Islet of Langerhans (tissue), 1 donor: Measurements from ENCODE around the gene MMS19.

Source experiments
- FAIRE-seq: peaks from one replicate; lab custom pipeline; 2011; peaks lifted over from hg19 to GRCh38; lab: Jason Lieb, UNC

MMS19 gene, protein sequence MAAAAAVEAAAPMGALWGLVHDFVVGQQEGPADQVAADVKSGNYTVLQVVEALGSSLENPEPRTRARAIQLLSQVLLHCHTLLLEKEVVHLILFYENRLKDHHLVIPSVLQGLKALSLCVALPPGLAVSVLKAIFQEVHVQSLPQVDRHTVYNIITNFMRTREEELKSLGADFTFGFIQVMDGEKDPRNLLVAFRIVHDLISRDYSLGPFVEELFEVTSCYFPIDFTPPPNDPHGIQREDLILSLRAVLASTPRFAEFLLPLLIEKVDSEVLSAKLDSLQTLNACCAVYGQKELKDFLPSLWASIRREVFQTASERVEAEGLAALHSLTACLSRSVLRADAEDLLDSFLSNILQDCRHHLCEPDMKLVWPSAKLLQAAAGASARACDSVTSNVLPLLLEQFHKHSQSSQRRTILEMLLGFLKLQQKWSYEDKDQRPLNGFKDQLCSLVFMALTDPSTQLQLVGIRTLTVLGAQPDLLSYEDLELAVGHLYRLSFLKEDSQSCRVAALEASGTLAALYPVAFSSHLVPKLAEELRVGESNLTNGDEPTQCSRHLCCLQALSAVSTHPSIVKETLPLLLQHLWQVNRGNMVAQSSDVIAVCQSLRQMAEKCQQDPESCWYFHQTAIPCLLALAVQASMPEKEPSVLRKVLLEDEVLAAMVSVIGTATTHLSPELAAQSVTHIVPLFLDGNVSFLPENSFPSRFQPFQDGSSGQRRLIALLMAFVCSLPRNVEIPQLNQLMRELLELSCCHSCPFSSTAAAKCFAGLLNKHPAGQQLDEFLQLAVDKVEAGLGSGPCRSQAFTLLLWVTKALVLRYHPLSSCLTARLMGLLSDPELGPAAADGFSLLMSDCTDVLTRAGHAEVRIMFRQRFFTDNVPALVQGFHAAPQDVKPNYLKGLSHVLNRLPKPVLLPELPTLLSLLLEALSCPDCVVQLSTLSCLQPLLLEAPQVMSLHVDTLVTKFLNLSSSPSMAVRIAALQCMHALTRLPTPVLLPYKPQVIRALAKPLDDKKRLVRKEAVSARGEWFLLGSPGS

DNA sequence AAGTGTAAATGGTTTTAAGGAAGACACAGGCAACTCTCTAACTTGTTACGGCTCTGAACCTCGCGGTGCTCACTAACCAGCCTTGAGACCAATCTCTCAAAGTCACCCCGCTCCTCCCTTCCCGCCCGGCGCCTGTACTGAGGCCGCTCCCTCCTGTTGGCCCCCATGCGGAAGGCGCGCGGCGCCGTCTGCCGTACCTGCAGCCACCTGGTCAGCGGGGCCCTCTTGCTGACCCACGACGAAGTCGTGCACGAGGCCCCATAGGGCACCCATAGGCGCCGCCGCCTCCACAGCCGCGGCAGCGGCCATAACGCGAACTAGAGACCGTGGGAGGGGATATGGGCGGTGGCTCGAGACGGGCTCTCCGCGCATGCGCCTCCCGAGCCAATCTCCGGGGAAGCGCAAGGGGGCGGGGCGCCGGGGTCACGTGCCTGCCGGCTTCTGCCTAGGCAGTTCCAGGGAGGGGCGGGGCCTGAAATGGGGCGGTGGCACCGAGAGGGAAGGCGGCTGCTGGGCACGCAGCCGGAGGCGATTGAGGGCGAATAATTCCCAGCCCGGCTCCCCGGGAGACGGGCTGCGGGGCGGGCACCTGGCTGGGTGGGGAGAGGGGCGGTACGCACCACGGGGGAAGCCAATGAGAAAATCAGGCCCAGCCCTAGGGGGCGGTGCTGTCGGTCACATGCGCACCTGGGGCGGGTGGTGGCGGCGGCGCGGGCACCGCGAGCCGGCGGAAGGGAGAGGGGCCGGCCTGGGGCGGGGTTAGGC, at the start of gene MMS19:
Gene MMS19, minus strand, starts transcription at position 347 of the 765 bp plus-strand sequence. Its CDS starts 38 bp downstream, at position 309.
- FAIRE-seq = no peak

DNA sequence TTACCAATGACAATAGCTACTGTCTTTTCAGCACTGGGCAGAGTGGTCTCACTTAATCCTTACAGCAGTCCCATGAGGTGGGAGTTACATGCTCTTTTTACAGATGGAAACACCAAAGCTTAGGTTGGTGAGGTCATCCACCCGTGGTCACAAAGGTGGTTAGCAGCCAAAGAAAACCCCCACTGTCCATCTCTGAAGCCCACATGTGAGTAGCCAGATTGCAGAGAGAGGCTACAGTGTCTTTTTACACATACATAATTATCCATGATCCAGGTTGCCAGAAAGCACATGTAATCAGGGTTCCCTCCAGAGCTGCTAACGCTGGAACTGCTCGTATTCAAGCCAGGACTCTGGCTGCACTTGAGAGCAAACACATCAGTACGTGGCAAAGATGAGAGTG, 49.7 kb upstream of the MMS19 start:
- no peak for FAIRE-seq

DNA sequence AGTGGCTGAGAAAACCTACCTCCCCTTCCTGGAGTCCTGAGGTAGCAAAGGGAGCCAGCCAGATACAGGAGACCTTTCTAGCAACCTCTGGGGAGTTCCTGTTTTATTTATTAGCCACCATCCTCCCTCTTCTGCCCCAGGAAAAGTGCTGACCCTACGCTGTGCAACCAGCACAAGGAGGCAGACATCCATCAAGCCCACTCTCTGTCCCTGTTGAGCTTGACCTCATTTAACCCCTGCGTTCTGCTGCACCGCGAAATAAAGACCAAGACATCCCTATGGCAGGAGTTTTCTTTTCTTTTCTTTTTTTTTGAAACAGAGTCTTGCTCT, 49.0 kb upstream of the MMS19 start:
- no peak for FAIRE-seq

DNA sequence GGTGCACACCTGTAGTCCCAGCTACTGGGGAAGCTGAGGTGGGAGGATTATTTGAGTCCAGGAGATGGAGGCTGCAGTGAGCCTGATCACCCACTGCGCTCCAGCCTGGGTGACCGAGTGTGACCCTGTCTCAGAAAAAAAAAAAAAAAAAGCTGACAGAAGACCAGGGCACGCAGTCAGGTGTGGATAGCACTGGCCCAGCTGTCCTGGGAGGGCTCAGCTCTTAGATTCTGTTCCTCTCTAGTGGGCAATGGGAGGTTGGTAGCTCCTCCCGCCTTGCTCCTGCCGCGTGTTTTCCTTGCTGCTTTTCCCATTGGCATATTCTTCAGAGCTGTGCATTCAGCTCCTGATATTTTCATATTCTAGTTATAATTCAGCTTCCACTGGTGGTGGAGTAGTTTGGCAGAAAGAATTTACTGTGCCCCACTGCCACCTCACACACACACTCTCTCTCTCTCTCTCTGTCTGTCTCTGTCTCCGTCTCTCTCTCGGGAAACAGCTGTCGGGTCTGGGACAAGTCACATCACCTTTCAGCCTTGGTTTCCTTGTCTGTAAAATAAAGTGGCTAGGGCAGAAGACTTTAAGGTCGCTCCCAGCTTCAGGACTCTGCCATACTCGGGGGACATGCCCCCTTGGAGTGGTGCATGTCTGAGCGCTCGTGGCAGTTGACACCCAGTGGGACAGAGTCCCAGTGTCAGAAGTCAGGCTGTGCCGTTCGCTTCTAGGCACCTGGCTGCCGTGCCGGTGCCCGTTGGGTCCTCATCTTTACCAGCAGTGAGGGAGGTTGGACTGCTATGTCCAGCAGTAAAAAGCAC, 48.4 kb upstream of the MMS19 start:
- FAIRE-seq = no peak

DNA sequence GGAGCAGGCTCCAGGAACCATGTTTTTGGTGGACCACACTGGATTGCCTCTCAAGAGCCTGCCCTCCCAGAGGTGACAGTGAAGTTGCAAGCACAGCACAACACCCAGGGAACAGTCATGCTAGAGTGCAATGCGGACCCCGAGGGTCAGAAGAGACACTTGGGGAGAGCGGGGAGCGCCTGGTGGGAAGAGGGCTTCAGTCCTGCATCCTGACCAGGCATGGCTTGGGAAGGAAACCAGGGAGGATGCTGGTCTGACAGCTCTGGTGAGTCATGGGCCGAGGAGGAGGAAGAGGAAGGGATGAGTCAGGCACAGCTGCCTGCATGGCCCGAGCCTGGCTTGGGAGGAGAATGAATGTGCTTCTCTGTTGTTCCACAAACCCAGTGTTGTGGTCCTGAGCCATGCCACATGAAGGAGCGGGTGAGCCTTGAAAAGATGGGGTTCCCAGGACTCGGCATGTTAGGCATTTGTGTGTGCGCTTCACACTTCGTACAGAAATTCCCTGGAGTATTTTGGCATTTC, 44.9 kb upstream of the MMS19 start:
- peak; percentile 86 for FAIRE-seq

DNA sequence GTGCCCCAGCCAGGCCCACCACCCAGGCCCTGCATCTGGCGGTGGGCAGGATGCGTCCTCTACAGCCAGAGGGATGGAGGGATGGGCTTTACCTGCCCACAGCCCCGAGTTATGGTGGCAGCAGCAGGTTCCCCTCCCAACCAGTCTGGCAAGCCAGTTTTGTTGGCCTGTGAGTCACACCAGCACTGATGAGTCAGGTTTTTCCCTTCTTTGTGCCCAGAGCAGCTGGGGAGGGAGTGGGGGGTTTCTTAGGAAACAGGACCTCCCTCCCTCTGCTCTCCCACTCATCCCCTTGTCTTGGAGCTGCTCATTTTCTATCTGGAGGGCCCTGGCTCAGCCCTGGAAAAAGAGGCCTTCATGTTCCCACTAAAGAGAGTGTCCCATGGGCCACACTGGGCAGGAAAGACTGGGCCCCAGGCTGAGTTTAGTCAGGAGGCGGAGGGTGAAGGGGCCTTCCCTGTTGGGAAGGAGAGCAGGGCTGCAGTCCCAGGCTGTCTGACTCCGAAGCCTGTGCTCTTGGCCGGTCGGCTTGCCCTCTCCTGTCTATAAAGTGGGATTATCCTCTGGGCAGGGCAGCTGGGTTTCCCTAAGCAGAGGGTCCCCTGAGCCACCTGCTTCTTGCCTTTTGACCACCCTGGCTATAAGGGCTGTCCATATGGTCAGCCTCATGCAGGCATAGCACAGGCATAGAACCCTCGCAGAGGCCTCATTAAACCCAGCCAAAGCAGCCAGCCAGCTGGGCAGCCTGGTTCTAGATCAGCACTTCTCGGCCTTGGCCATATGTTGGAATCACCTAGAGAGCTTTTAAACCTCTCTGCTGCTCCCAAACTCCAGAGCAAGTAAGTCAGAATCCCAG, 44.2 kb upstream of the MMS19 start:
- peak; percentile 24 for FAIRE-seq

DNA sequence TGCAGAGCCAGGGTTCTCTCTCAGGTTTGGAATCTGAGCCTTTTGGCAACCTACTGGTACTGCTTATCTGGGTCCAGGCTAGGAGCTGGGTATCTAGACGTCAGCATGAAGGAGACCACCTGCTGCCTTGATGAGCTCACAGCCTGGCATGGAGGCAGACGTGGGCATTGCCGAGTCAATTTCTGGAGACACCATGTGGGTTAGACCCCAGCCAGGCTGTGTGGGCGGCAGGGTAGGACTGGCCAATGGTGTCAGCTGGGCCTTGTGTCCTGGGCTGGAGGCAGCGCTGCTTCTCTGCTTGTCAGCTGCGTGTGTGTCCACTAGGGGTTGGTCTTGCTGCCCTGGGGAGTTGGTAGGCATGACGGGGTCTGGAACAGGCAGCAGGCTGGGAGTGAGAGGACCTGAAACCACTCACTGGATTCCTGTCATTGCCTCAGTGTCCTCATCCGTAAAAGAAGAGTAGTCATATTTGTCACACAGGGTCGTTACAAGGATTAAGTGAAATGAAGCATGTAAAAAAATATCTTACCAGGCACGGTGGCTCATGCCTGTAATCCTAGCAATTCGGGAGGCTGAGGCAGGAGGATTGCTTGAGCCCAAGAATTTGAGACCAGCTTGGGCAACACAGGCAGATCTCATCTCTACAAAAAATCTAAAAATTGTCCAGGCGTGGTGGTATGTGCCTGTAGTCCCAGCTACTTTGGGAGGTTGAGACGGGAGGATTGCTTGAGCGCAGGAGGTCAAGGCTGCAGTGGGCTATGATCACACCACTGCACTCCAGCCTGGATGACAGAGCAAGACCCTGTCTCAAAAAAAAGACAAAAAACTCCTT, 42.7 kb upstream of the MMS19 start:
- no peak for FAIRE-seq

DNA sequence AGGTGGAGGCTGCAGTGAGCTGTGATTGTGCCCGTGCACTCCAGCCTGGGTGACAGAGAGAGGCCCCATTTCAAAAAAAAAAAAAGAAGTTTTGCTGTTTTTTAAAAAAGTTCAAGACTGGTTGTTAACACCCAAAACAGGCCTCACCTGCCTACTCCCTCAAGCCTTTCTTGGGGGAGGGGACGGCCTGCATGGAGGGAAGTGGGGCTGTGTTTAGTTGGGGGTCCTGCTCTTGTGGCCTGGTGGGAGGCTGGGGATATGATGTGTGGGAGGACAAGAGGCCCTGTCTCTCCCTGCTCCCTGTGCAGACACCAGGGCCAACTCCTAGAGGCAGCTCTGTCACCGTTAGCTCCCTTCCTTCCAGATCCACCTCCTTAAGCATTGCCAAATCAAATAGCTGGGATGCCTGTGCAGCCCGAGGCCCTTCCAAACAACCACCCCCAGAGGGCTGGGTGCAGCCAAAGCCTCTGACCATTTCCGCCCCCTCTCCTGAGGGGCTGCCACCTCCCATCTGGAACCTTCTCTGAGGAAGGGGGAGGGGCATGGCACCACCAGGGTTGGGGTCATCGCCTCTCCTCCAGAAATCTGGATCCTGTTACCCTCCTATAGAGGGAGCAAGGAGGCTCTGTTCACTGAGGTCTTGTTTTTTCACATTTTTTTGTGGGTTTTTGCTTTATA, 41.4 kb upstream of the MMS19 start:
- FAIRE-seq = no peak

DNA sequence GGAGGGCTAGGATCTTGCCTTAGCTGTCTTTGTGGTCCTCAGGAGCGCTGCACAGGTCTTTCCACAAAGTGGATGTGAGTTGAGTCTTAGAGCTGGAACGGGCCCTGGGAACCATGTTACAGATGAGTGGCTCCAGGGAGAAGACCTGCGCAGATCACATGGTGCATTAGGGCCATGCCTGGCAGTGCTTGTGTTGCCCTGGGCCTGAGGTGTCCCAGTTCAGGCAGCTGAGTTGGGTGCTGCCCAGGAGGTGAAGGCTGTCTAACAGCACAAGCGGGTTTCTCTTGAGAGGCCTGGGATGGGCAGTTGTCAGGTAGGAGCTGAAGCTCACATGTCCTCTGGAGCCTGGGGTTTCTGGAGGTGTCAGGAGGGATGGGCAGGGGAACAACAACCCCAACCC, 40.6 kb upstream of the MMS19 start:
- no peak for FAIRE-seq

DNA sequence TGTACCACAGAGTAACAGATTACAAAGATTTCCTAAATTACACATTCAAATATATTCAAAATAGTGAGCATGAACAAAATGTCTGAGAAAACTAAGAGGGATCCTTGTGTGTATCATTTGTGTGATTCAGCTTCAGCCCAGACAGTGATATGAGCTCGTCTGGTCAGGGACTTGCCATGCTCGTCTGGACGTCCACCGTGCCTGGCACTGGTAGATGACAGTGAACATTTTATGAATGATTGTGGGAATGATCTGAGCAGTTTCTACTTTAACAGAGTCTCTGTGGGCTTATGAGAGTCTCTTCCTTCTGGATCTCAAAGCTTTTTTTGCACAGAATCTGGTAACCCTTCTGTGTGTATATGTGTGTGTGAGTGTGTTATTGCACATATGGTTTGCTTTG, 40.2 kb upstream of the MMS19 start:
- FAIRE-seq = no peak

DNA sequence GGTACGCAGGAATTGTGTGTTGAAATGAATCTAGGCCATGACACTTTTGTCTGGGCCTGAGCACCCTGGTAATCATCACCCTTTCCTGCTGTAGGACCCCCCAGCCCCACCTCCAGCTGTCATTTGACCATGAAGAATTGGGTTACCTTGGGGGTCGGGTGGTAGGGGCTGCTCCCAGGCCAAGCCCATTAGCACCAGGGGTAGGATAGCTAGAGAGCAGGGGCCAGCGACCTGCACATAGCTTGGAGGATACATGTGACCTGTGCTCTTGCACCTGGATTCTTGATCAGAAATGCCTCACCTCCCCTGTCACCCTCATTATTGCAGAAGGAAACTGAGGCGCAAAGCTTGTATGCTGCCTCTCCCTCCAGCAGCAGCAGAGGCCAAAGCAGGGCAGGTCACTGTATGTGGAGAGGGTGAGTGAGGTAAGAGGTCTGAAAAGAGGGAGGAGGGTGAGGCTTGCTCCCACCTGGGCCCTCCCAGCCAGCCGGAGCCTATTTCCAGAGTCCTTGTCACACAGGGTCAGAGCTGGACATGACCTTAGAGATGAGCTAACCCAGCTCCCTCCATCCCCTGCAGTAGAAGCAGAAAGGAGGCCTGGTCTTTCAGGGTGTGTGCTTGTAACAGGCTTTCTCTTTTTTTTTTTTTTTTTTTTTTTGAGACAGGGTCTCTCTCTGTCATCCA, 39.1 kb upstream of the MMS19 start:
- no peak for FAIRE-seq

DNA sequence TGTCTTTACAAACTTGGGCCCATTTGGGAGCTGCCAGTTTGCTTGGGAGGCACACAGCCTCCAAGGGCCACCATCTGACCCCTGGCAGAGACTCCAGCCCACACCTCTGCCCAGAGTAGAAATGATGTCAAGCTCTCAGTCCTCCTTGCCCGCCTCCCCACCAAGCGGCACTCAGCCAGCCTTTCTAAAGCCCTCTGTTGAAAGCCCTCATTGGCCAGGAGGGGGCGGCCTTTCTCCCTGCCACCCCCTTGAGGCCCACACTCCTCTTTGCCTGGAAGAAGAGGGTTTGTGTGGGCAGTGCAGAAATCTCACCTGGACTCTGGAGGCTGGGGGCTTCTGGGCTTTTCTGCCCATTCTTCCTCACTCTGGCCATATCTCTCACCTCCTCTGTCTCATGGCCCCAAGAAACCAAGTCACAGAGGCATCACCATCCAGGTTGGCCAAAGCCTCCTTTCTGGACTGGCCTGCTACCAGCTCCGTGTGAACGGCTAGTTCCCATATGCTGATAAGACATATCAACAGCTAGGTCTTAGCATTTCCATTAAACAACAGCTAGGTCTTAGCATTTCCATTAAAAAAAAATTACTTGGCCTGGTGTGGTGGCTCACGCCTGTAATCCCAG, 36.6 kb upstream of the MMS19 start:
- no peak for FAIRE-seq

DNA sequence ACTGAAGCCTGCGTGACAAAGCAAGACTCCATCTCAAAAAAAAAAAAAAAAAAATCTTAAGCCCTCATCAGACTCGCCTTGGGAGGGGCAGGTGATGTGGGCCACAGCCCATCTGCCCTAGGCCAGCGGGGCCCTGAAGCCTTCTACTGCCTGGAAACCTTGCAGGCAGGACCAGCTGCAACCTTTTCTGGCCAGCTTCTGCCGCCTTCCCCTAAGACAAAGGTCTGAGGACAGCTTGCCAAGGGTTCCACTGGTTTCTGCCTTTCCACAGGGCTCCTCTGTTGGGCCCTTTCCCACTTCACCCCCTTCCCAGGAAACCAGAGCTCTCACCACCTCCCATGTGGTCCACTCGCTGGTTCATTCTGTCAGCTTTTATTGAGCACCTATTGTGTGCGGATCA, 35.7 kb upstream of the MMS19 start:
- no peak for FAIRE-seq

DNA sequence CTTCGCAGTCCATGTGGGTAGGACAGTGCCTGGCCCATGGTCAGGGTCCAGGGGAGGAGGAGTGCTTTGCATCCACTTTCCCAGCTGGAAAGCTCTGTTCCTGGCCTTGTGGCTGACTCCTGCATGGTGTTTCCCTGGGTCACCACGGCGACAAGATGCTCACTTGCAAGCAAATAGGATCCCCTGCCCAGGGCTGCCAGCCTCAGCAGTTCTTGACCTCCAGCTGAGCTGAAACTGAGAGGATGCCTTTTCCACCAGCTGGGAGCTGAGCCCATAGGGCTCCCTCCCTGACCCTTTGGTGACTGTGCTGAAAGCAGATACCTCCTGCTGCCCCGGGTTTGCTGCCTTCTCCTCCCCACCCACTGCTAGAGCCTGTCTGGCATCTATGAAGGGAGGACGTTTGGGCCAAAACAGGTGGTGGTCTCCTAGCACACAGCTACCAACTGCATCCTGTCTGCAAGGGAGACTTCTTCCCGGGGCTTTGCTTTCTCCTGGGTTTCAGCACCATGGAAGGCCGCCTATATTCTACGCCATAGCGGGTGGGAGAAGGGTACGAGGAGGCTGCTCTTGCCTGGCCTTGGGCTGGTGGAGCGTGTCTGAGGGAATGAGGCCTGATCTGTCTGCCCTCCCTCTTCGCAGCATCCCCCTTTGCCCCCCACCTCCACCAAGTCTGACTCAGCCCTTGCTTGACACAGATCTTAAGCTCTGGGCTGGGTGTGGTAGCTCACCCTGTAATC, 34.9 kb upstream of the MMS19 start:
- FAIRE-seq = no peak

DNA sequence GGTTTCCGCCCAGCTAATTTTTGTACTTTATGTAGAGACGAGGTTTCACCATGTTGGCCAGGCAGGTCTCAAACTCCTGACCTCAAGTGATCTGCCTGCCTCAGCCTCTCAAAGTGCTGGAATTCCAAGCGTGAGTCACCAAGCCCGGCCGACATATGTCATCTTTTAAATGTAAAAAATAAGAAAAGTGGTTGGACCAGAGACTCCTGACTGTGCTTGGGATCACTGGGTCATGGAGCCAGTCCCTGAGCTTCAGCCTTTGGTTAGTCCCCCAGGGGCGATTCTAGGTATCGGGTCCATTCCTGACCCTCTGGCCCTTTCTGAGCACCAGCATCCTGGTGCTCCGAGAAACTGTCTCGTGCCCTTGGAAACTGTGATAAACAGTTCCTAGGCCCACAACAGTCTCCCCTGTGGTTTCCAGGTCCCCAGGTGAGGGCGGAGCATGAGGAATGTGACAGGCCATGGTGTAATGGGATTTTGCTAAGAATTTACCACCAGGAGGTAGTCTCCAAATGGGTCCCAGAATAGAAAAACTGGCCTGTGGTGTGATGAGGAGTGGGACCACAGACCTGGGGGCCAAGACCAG, 33.3 kb upstream of the MMS19 start:
- no peak for FAIRE-seq

DNA sequence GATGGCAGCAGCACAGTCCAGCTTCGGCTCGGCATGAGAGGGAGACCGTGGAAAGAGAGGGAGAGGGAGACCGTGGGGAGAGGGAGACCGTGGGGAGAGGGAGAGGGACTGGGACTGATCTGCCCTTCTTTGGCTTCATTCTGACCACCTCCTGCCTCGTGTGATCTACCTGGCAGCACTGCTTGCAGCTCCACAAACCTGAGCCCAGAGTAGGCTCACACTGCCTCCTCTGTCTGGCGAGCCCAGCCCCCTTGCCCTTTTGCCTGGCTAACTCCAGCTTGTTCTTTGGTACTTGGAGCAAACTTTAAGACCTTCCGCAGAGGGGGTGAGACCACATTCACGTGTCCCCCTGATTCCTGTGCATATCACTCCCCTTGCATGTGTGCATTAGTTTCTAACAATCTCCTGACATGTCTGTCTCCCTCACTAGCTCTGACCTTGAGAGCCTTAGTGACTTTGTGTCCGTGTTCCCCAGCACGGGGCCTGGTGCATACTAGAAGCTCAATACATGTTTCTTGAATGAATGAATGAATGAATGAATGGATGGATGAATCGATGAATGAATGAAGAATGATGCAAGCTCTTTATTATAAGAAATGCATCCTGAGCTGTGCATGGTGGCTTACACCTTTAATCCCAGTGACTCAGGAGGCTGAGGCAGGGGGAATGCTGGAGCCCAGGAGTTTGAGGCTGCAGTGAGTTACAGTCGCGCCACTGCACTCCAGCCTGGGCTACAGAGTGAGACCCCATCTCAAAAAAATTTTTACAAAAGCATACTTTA, 31.7 kb upstream of the MMS19 start:
- FAIRE-seq = no peak
